ENCODE data around the gene SHROOM3. TPM values are rescaled to one million over a fixed set of nuclear protein-coding genes. Genes with fewer than 3 reads are reported as not detected.

The SHROOM3 gene
- polyA plus RNA-seq, 1 donor from 2014 or later: 2.7 TPM

- no peak overlapping the region for H2AFZ ChIP-seq (ENCODE audit: low read depth, low read length)
- H3K9me2 ChIP-seq (ENCODE audit: insufficient read depth, low read length): no peaks in the 10 kb centered on the region
- H3K27ac ChIP-seq (ENCODE audit: low read length): no peak overlapping the region
- no peaks in the 10 kb centered on the region for H3K27me3 ChIP-seq (ENCODE audit: insufficient read depth, low read depth, low read length)
- TF ChIP-seq RAD21 (conservative IDR thresholded peaks at IDR 0.05) (no peak), POLR2AphosphoS5 (IDR thresholded peaks at IDR 0.05) (no peak), MXI1 (conservative IDR thresholded peaks at IDR 0.05; ENCODE audit: poor library complexity, severe bottlenecking) (no peak), EZH2 (IDR thresholded peaks at IDR 0.05; ENCODE audit: borderline replicate concordance, insufficient read depth, low read length, poor library complexity, severe bottlenecking) (no peak), REST (IDR thresholded peaks at IDR 0.05; ENCODE audit: borderline replicate concordance) (no peak), SMC3 (conservative IDR thresholded peaks at IDR 0.05; ENCODE audit: poor library complexity) (no peak), EP300 (conservative IDR thresholded peaks at IDR 0.05; ENCODE audit: poor library complexity, severe bottlenecking) (no peak), TAF1 (IDR thresholded peaks at IDR 0.05; ENCODE audit: low read depth) (no peak)
- TF ChIP-seq, protein P1, sequence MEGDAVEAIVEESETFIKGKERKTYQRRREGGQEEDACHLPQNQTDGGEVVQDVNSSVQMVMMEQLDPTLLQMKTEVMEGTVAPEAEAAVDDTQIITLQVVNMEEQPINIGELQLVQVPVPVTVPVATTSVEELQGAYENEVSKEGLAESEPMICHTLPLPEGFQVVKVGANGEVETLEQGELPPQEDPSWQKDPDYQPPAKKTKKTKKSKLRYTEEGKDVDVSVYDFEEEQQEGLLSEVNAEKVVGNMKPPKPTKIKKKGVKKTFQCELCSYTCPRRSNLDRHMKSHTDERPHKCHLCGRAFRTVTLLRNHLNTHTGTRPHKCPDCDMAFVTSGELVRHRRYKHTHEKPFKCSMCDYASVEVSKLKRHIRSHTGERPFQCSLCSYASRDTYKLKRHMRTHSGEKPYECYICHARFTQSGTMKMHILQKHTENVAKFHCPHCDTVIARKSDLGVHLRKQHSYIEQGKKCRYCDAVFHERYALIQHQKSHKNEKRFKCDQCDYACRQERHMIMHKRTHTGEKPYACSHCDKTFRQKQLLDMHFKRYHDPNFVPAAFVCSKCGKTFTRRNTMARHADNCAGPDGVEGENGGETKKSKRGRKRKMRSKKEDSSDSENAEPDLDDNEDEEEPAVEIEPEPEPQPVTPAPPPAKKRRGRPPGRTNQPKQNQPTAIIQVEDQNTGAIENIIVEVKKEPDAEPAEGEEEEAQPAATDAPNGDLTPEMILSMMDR (IDR thresholded peaks at IDR 0.05; ENCODE audit: poor library complexity, severe bottlenecking): no peak
- H3K9me3 ChIP-seq (ENCODE audit: low read length): no peaks in the 10 kb centered on the region
- H3K9ac ChIP-seq (ENCODE audit: low read length): no peak overlapping the region
- H3K36me3 ChIP-seq (ENCODE audit: insufficient read depth, low read length): no peaks in the 10 kb centered on the region
- H4K20me1 ChIP-seq (ENCODE audit: insufficient read depth): no peaks in the 10 kb centered on the region
- H3F3A ChIP-seq (ENCODE audit: insufficient read depth, low read length, poor library complexity, severe bottlenecking): no peaks in the 10 kb centered on the region
- H3K79me2 ChIP-seq (replicated peaks; ENCODE audit: insufficient read depth, low read length): no peaks in the 10 kb centered on the region
- no peak overlapping the region for H3K4me2 ChIP-seq (ENCODE audit: low read length)
- H3K4me3 ChIP-seq (ENCODE audit: low read length): no peak overlapping the region
Measured at GRCh38 chr4:76795243-76795642, 360.2 kb downstream of the SHROOM3 start.

DNA sequence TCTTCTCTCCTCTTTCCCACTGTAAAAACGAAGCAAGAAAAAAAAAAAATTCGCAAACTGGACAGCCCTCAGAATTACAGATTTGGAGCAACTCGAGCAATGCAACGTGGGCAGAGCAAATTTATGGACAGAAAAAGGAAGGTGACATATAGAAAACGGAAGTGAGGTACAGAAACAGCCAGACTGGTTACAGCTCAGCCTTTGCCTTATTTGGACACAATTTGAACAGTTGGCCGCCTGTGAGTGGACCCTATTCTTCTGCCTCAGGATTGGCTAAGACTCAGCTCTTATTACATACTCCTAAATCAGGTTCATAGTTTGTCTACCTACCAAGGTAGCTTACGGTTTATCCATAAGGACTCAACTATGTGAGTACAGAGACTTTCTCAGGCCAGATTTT is 364.1 kb downstream of the SHROOM3 start:
- no peaks in the 10 kb centered on the region for H3F3A ChIP-seq (ENCODE audit: insufficient read depth, low read length, poor library complexity, severe bottlenecking)
- H3K9me3 ChIP-seq (ENCODE audit: low read length): no peaks in the 10 kb centered on the region
- H2AFZ ChIP-seq (ENCODE audit: low read depth, low read length): no peak overlapping the region
- no peaks in the 10 kb centered on the region for H4K20me1 ChIP-seq (ENCODE audit: insufficient read depth)
- no peak overlapping the region for H3K4me2 ChIP-seq (ENCODE audit: low read length)
- H3K36me3 ChIP-seq (ENCODE audit: insufficient read depth, low read length): no peaks in the 10 kb centered on the region
- H3K9ac ChIP-seq (ENCODE audit: low read length): no peak overlapping the region
- H3K79me2 ChIP-seq (replicated peaks; ENCODE audit: insufficient read depth, low read length): no peaks in the 10 kb centered on the region
- no peaks in the 10 kb centered on the region for H3K9me2 ChIP-seq (ENCODE audit: insufficient read depth, low read length)
- no peak overlapping the region for H3K4me3 ChIP-seq (ENCODE audit: low read length)
- no peak for TF ChIP-seq SMC3 (conservative IDR thresholded peaks at IDR 0.05; ENCODE audit: poor library complexity)
- TF ChIP-seq REST (IDR thresholded peaks at IDR 0.05; ENCODE audit: borderline replicate concordance): no peak
- no peak for TF ChIP-seq RAD21 (conservative IDR thresholded peaks at IDR 0.05)
- TF ChIP-seq EZH2 (IDR thresholded peaks at IDR 0.05; ENCODE audit: borderline replicate concordance, insufficient read depth, low read length, poor library complexity, severe bottlenecking): no peak
- TF ChIP-seq, protein P1 (IDR thresholded peaks at IDR 0.05; ENCODE audit: poor library complexity, severe bottlenecking): no peak
- TF ChIP-seq EP300 (conservative IDR thresholded peaks at IDR 0.05; ENCODE audit: poor library complexity, severe bottlenecking): no peak
- TF ChIP-seq MXI1 (conservative IDR thresholded peaks at IDR 0.05; ENCODE audit: poor library complexity, severe bottlenecking): no peak
- TF ChIP-seq TAF1 (IDR thresholded peaks at IDR 0.05; ENCODE audit: low read depth): no peak
- no peak for TF ChIP-seq POLR2AphosphoS5 (IDR thresholded peaks at IDR 0.05)
- no peaks in the 10 kb centered on the region for H3K27me3 ChIP-seq (ENCODE audit: insufficient read depth, low read depth, low read length)
- H3K27ac ChIP-seq (ENCODE audit: low read length): no peak overlapping the region

All from neural cell (in vitro differentiated cells).